ENCODE measurements around the gene GAB1. TPM values are rescaled to one million over a fixed set of nuclear protein-coding genes. Genes with fewer than 3 reads are reported as not detected.

Gene GAB1
- polyA plus RNA-seq, 1 donor from 2014 or later: 2.1 TPM

DNA sequence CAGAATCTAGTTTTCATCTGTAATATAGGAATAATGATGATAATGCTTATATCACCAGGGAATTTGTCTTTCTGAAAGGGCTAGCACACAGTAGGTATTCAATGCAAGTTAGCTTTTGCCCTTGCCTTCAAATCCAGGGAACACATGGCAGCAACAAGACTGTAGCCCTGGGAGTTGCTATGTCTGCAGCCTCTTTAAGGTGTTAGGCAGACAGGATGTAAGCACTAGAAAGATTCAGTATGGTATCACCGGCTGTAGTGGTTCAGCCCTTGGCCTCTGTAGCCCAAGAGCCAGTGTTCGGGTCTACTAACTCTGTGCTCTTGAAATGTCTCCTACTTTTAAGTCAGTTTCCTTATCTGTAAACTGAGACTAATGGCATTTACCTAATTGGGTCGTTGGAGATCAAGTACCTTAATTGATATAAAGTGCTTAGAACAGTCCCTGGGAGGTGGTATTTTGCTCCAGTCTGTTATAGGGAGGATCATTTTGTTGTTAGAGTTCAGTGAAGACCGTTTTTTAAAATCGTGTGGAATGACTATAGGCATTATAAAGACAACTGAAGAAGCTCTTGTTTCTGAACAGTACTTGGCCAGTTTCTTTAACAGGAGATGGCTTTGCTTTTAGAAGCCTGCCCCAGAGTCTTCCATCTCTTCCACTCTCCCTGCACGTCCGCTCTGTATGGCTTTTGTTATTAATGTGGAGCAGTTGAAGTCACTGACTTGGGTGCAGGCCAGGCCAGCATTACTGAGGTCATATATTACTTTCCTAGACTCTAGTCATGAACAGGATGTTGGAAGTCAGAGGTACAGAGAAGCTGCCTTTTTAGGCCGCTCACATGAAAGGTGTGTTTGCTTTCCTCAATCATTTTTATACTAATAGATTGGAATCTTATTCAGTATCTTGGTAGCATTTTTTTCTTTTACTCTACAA, 44.8 kb downstream of the GAB1 start:
- Mint-ChIP-seq H3K4me3 (peak overlapping the region in 1 of 4 donors; percentile 47), H3K4me1 (peaks cover 30 to 39% (median 37%) of the 10 kb centered on the region in 3 donors), H3K36me3 (no peaks in the 10 kb centered on the region), H3K27me3 (no peaks in the 10 kb centered on the region), H3K27ac (peak overlapping the region in 1 of 3 donors; percentile 48), H3K9me3 (peaks cover 0 to 2% (median 0%) of the 10 kb centered on the region in 3 donors)

DNA sequence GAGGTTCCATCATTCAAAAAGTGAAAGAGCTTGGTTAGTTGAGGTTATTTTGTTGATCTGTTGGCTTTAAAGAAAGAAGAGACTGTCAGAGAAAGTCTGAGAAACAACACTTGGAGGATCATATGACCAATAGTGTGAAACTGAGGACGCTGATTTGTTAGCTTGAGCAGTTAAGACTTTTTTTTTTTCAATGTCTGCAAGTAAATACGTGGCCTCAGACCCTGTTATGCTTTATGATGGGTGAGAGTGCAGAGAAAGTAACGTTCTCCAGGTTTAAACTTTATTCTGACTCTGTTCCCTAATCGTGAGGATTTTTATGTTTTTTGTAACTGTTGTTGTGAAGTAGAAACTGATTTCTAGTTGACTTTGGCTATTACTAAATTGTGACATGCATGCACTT, 45.9 kb downstream of the GAB1 start:
- no peak overlapping the region for H3K27ac Mint-ChIP-seq
- peaks cover 1% of the 10 kb centered on the region for H3K36me3 Mint-ChIP-seq
- no peak overlapping the region for H3K4me3 Mint-ChIP-seq
- peaks cover 2% of the 10 kb centered on the region for H3K27me3 Mint-ChIP-seq
- H3K9me3 Mint-ChIP-seq: peaks cover 0 to 2% (median 0%) of the 10 kb centered on the region in 3 donors
- peaks cover 19 to 29% (median 26%) of the 10 kb centered on the region in 3 donors for H3K4me1 Mint-ChIP-seq

DNA sequence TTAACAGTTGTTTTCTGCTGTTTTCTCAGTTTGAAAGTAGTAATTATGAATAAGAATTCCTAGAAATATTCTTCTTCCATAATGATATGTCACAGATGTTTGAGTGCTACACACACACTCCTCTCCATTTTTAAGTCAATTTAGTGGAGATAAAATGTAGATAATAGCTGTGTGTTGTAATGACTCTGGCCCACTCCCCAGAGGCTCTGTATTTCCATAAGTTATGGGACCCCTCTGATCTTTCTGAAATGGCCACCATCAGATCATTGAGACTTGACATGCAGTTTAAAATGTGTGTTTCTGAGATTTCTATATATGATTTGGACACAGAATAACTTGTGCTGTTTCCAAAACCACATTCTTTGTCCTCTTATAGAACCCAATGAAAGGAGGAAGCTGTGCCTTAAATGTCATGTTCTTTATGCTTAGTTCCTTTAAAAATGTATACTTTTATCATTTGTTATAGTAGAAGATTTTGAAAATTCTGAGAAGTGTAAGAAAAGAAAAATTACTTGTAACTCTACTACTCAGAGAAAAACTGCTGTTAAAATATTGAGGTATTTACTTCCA, 46.4 kb downstream of the GAB1 start:
- Mint-ChIP-seq H3K4me3 (no peak overlapping the region), H3K4me1 (peaks cover 15 to 24% (median 21%) of the 10 kb centered on the region in 3 donors), H3K27me3 (peaks cover 2% of the 10 kb centered on the region), H3K36me3 (peaks cover 2% of the 10 kb centered on the region), H3K9me3 (peaks cover 0 to 2% (median 0%) of the 10 kb centered on the region in 3 donors), H3K27ac (no peak overlapping the region)

DNA sequence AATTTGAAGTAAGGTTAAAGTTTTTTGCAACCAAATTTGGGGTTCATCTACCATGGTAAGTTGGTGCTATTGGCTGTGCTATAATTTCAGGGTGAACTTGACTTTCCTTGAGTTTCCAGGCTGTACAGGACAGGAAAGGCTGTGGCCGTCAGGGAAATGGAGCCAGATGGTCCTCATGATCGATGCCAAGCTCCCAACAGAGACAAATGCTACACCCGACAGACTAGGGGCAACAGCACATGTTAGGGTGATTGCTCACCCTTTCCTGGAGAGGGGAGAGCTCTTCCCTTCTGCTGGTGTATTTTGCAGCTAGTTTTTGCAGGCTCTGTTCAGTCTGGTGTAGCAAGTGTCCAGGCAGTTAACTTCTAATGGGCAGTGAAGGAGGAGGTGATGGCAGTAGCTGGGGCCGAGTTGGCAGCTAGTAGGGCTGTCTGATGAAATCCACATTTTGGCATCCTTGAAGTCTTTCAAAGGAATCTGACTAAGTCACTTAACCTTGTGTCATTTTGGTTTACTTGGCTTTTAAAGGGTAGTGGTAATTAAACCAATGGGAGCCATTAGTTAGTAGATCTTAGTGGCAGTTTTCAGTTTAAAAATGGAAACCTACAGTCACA, 47.8 kb downstream of the GAB1 start:
- Mint-ChIP-seq H3K4me3 (no peak overlapping the region), H3K9me3 (peaks cover 0 to 2% (median 0%) of the 10 kb centered on the region in 3 donors), H3K36me3 (peaks cover 2% of the 10 kb centered on the region), H3K27me3 (peaks cover 2% of the 10 kb centered on the region), H3K4me1 (peaks cover 8 to 17% (median 13%) of the 10 kb centered on the region in 3 donors), H3K27ac (no peak overlapping the region)

DNA sequence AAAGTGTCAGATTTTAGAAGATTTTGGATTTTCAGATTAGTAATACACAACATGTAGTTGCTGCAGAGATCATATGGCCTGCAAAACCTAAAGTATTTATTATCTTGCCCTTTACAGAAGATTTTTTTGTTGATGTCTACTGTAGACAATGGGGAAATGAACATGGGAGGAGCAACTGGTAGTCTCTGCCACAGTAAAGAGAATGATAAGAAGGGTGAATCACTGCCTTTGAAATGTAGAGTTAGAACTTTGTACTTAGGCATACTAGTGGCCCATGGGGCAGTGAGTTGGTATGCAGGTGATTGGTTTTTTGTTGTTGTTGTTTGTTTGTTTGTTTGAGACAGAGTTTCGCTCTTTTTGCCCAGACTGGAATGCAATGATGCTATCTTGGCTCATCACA, 50.1 kb downstream of the GAB1 start:
- Mint-ChIP-seq H3K27me3 (peaks cover 5% of the 10 kb centered on the region), H3K27ac (no peak overlapping the region), H3K9me3 (peaks cover 0 to 2% (median 0%) of the 10 kb centered on the region in 3 donors), H3K4me1 (peaks cover 3 to 6% (median 4%) of the 10 kb centered on the region in 3 donors), H3K36me3 (peaks cover 5% of the 10 kb centered on the region), H3K4me3 (no peak overlapping the region)

DNA sequence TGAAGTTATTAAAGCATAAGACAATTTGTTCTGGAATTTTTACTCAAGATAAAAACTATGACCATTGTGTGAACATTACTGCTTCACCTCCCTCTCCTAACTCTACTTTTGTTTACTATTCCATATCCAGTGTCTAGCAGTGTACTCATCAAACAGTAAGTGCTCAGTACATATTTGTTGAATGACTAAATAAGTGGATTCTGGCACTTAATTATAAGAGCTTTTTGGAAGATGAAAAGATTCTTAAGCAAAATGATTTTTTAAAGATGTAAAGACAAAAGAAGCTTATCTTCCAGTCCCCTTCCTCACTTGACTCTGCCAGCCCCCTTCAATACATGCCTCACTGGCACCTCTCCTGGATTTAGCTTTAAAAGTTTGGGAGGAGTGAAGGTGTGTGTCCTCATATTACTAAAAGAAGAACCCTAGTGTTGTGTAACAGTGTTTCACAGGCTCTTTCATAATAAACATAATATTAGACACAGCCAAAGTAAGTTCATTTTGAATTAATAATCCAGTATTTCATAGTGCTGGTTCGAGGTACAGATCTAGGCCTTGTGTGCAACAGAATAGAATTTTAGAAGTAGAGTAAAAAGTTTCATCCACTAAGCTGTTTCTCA, 53.0 kb downstream of the GAB1 start:
- Mint-ChIP-seq H3K27ac (no peak overlapping the region), H3K27me3 (peaks cover 6% of the 10 kb centered on the region), H3K4me1 (peaks cover 0 to 3% (median 0%) of the 10 kb centered on the region in 3 donors), H3K4me3 (no peak overlapping the region), H3K9me3 (no peaks in the 10 kb centered on the region), H3K36me3 (peaks cover 5% of the 10 kb centered on the region)

DNA sequence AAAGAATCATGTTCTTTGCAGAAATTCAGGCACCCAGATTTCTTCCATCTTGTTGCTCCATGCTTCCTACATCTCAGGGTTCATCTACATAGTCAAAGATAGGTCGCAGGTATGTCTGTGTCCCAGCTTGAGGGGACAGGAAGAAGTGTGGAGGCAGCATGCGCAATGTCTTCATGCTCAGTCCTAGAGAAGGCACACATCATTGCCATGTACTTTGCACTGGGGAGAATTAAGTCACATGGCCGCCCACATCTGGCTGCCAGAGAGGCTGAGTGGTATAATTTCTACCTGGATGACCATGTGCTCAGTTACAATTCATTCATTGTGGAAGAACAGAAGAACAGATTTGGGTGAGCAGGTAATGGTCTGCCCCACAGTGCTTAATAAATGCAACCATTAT, 54.1 kb downstream of the GAB1 start:
- H3K36me3 Mint-ChIP-seq: peaks cover 5% of the 10 kb centered on the region
- H3K4me1 Mint-ChIP-seq: peaks cover 0 to 3% (median 0%) of the 10 kb centered on the region in 3 donors
- H3K4me3 Mint-ChIP-seq: no peak overlapping the region
- peaks cover 6% of the 10 kb centered on the region for H3K27me3 Mint-ChIP-seq
- H3K27ac Mint-ChIP-seq: no peak overlapping the region
- no peaks in the 10 kb centered on the region for H3K9me3 Mint-ChIP-seq

DNA sequence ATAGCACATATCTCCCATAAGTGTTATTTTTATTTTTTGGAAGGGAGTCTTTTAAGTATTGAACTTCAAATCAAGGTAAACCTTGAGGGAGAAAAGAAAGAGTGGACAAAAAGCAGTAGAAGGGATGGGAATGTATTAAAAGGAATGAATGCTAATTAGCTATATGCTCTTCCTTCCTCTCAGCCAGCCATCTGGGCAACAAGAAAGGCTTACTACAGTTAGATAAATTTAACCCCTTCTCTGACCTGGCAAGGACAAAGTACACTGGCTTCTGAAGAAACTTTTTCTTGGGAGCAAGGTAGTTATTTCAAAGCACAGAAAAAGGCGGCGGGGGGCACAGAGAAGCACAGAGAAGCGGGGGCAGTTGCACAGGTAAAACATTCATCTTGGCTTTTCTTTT, 54.6 kb downstream of the GAB1 start:
- peaks cover 0 to 3% (median 0%) of the 10 kb centered on the region in 3 donors for H3K4me1 Mint-ChIP-seq
- no peak overlapping the region for H3K27ac Mint-ChIP-seq
- peaks cover 5% of the 10 kb centered on the region for H3K36me3 Mint-ChIP-seq
- H3K4me3 Mint-ChIP-seq: no peak overlapping the region
- no peaks in the 10 kb centered on the region for H3K9me3 Mint-ChIP-seq
- peaks cover 6% of the 10 kb centered on the region for H3K27me3 Mint-ChIP-seq

DNA sequence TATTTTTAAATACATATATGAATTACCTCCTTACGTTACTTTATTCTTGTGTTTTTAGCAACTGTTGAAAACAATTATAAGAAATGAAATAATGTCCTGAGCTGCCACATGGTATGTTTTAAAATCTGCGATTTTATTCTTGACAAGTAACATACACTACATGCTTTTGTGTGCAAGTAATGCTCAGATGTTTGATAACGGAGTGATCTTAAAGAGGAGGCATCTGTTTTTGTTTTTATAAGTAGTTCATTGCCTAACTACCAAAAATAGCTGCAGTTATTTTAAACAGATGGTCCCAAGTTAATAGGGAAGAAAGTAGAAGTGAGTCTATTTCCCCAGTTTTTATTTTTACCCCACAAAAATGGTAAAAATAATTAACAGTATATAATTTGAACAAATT, 55.2 kb downstream of the GAB1 start:
- Mint-ChIP-seq H3K36me3 (peaks cover 5% of the 10 kb centered on the region), H3K4me3 (no peak overlapping the region), H3K27ac (no peak overlapping the region), H3K4me1 (peaks cover 0 to 3% (median 0%) of the 10 kb centered on the region in 3 donors), H3K27me3 (peaks cover 4% of the 10 kb centered on the region), H3K9me3 (no peaks in the 10 kb centered on the region)

DNA sequence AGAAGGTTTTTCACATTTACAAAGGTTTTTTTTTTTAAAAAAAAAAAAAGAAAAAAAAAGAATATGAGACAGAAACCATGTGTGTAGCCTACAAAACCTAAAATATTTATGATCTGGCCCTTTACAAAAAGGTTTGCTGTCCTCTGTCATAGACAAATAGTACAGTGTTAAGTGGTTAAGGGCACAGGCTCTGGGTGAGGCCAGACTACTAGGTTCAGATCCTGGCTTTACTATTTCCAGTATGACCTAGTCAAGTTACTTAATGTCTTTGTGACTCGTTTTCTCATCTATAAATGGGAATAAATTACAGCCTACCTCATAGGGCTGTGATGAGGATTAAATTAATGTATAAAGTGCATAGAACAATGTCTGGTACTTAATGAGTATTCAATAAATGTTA, 56.5 kb downstream of the GAB1 start:
- H3K27me3 Mint-ChIP-seq: peaks cover 4% of the 10 kb centered on the region
- no peak overlapping the region for H3K27ac Mint-ChIP-seq
- H3K4me1 Mint-ChIP-seq: peaks cover 0 to 3% (median under 1%) of the 10 kb centered on the region in 3 donors
- peaks cover 3% of the 10 kb centered on the region for H3K36me3 Mint-ChIP-seq
- H3K9me3 Mint-ChIP-seq: no peaks in the 10 kb centered on the region
- H3K4me3 Mint-ChIP-seq: no peak overlapping the region

DNA sequence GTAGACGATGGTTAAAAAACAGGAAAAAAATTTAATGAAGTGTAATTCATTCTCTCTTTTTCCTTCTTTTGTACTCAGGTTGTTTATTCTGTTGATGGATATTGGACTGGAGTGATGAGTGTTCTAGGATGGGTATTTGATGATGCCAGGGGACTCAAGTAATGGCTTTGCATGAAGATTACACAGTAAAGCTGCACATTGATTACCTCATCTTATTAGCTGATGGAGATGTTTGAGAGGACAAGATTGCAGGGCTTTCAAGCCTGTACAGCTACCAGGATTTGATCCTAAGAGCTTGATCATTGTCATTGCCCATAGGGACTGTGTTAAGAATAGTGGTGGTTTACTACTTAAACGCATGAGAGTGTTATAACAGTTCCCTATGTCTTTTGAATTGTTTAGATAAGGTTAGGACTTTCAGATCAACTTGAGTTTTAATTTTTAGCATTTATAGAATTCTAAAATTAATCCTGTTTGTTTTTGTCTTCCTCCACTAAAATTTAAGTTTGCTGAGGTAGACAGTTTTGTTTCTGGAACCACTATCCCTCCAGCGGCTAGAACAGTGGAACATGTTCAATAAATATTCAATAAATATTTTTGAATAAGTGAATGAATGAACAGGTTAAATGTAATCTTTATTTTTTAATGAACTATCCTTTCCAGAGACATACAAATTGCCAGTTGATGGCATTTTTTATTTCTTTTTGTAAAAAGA, 58.2 kb downstream of the GAB1 start:
- H3K4me1 Mint-ChIP-seq: peaks cover 0 to 3% (median 2%) of the 10 kb centered on the region in 3 donors
- H3K27ac Mint-ChIP-seq: no peak overlapping the region
- peaks cover 4% of the 10 kb centered on the region for H3K27me3 Mint-ChIP-seq
- no peaks in the 10 kb centered on the region for H3K9me3 Mint-ChIP-seq
- H3K4me3 Mint-ChIP-seq: no peak overlapping the region
- H3K36me3 Mint-ChIP-seq: peaks cover 3% of the 10 kb centered on the region

DNA sequence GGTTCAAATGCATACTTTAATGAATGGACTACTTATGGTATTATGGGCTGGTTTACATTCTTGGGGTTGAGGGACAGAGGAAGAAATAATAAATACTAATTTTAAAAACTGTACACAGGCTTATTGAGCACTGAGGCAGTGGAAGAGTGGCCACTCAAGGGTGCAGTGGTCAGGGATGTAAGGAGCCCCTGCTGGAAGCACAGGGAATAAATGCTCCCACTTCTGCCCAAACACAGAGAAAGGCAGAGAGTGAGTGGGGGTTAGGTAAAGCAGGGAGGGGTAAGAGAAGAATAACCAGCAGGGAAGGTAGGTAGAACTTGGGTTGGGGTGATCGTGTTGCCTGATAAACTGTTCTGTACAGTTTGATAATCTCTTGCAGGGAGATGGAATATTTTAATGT, 60.0 kb downstream of the GAB1 start:
- no peak overlapping the region for H3K4me3 Mint-ChIP-seq
- peaks cover 1 to 3% (median 2%) of the 10 kb centered on the region in 3 donors for H3K4me1 Mint-ChIP-seq
- H3K9me3 Mint-ChIP-seq: no peaks in the 10 kb centered on the region
- H3K36me3 Mint-ChIP-seq: no peaks in the 10 kb centered on the region
- peaks cover 1% of the 10 kb centered on the region for H3K27me3 Mint-ChIP-seq
- no peak overlapping the region for H3K27ac Mint-ChIP-seq

DNA sequence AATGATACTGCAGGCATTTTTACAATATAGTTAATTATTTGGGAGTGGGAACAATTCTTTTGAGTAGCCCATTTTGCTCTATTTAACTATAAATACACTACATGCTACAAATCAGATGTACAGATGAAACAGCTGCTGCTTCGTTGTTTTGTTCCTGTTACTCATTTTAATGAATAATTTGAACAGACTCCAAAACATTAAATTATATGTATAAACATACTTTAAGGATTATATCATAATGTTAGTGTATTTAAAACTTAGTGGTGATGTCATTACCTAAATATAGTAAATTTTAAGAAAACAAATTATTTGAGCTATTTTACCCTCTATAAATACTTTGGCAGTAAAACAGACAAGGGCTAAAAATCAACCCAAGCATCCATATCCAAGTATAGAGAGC, 60.7 kb downstream of the GAB1 start:
- peaks cover 1% of the 10 kb centered on the region for H3K27me3 Mint-ChIP-seq
- no peak overlapping the region for H3K27ac Mint-ChIP-seq
- H3K4me1 Mint-ChIP-seq: peaks cover 3 to 5% (median 4%) of the 10 kb centered on the region in 3 donors
- no peak overlapping the region for H3K4me3 Mint-ChIP-seq
- H3K9me3 Mint-ChIP-seq: no peaks in the 10 kb centered on the region
- no peaks in the 10 kb centered on the region for H3K36me3 Mint-ChIP-seq

DNA sequence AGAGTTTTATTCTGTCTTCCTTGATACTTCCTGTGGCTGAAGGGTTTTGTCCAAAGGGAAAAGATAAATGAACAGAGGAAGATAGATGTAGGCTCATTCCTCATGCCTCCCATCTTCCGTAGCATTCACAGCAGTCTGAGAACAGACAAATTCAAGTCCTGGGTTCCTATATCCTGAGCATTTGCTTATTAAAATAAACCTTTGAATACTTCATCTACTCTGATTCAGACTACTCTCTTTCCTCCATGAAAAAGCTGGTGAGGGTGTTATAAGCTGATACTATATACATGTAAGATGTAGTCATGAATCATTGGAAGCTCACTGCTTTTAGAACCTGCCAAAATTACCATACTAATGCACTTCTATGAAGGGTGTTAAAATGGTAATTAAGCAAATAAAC, 61.2 kb downstream of the GAB1 start:
- H3K36me3 Mint-ChIP-seq: no peaks in the 10 kb centered on the region
- H3K27ac Mint-ChIP-seq: no peak overlapping the region
- H3K4me3 Mint-ChIP-seq: no peak overlapping the region
- H3K9me3 Mint-ChIP-seq: no peaks in the 10 kb centered on the region
- peaks cover 1% of the 10 kb centered on the region for H3K27me3 Mint-ChIP-seq
- peaks cover 4 to 7% (median 5%) of the 10 kb centered on the region in 3 donors for H3K4me1 Mint-ChIP-seq
